Mesendoderm (in vitro differentiated cells): ENCODE data around the gene CLDN2.

ENCODE experiments used
- DNase-seq: peaks from one replicate; pipeline ENCODE4 v3.0.0; 2013
- H2AK5ac ChIP-seq: 2 replicates; pipeline ENCODE4 v1.6.1; 2013; ENCODE audit warnings: low read length, inconsistent platforms
- H2BK120ac ChIP-seq: 2 replicates; pipeline ENCODE4 v1.6.1; 2013; ENCODE audit warnings: low read depth, mild to moderate bottlenecking, low read length, moderate library complexity, mixed read lengths
- H2BK15ac ChIP-seq: replicated peaks from 2 replicates; pipeline ENCODE4 v1.6.1; 2013; ENCODE audit warnings: low read depth, mild to moderate bottlenecking, moderate library complexity
- H2BK5ac ChIP-seq: 2 replicates; pipeline ENCODE4 v1.6.1; 2013; ENCODE audit warnings: low read length, inconsistent platforms
- H3K18ac ChIP-seq: 2 replicates; pipeline ENCODE4 v1.6.1; 2013; ENCODE audit warnings: mild to moderate bottlenecking, low read length, mixed read lengths
- H3K23ac ChIP-seq: one replicate; pipeline ENCODE4 v1.6.1; 2013; ENCODE audit warnings: low read length
- H3K27ac ChIP-seq: 2 replicates; pipeline ENCODE4 v1.5.1; 2013; ENCODE audit warnings: low read depth, mild to moderate bottlenecking, inconsistent platforms, low read length, moderate library complexity
- H3K27me3 ChIP-seq: 2 replicates; pipeline ENCODE4 v1.6.1; 2013; ENCODE audit warnings: low read length, control low read depth, mild to moderate bottlenecking, inconsistent platforms; ENCODE audit not compliant: insufficient read depth, poor library complexity
- H3K36me3 ChIP-seq: 2 replicates; pipeline ENCODE4 v1.6.1; 2013; ENCODE audit warnings: low read length, inconsistent platforms; ENCODE audit not compliant: control insufficient read depth, insufficient read depth
- H3K4ac ChIP-seq: one replicate; pipeline ENCODE4 v1.6.1; 2013; ENCODE audit warnings: low read depth, mild to moderate bottlenecking, low read length, moderate library complexity
- H3K4me1 ChIP-seq: 2 replicates; pipeline ENCODE4 v1.6.1; 2013; ENCODE audit warnings: low read depth, low read length, inconsistent platforms; ENCODE audit not compliant: control insufficient read depth
- H3K4me2 ChIP-seq: 2 replicates; pipeline ENCODE4 v1.6.1; 2013; ENCODE audit warnings: low read length
- H3K4me3 ChIP-seq: 2 replicates; pipeline ENCODE4 v1.5.1; 2013; ENCODE audit warnings: mild to moderate bottlenecking, low read length
- H3K56ac ChIP-seq: one replicate; pipeline ENCODE4 v1.6.1; 2013; ENCODE audit warnings: low read length
- H3K79me1 ChIP-seq: 2 replicates; pipeline ENCODE4 v1.6.1; 2013; ENCODE audit warnings: low read length, inconsistent platforms
- H3K79me2 ChIP-seq: 2 replicates; pipeline ENCODE4 v1.6.1; 2013; ENCODE audit warnings: mild to moderate bottlenecking, low read length; ENCODE audit not compliant: control insufficient read depth, insufficient read depth
- H3K9ac ChIP-seq: 2 replicates; pipeline ENCODE4 v1.6.1; 2013; ENCODE audit warnings: low read length, inconsistent platforms
- H4K5ac ChIP-seq: one replicate; pipeline ENCODE4 v1.6.1; 2013; ENCODE audit warnings: low read length
- H4K8ac ChIP-seq: one replicate; pipeline ENCODE4 v1.6.1; 2013; ENCODE audit warnings: low read depth, mild to moderate bottlenecking, control low read depth, low read length, moderate library complexity
- WGBS: extraction: QIAGEN DNeasy Blood & Tissue Kit; methylation state at CpG from one replicate; pipeline ENCODE4 v1.1.7; 2013; ENCODE audit warnings: low lambda C conversion rate, missing lambda C conversion rate; ENCODE audit not compliant: insufficient coverage; ENCODE audit errors: extremely low coverage; 5-methylcytosine and 5-hydroxymethylcytosine counted together

The CLDN2 gene

DNA sequence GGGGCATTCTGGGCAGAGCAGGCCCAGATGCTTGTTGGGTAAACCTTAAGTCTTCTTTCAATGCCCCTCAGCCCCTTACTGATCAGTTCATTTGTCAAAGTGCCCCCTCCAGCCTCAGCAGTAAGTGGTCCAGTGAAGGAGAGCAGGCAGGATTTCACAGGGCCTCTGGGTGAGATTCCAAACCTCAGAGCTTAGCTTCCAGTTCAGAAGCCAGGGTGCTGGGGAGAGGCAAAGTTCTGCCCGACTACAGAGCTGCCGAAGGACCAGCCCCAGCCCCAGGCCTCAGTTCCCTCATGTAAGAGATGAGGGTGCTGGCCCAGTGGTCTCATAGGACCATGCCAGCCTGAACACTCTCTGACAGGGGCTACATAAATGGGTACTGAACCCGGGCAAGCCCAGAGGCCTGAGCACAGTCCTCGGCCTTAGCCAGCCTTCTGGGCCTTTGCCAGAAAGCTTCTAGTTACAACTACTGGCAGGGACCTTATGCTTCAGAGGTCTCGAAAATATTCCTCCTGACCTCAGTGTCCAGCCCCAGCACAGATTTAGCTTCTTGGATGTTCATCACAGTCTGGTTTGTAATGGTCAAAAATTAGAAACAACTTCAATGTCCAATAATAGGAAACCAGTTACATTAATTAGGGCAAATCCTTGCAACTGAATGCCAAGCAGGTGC is 16.2 kb upstream of the CLDN2 start:
- Histone ChIP-seq H2BK120ac (peak overlapping the region; percentile 6), H2BK15ac (no peak overlapping the region), H3K4me1 (no peaks in the 10 kb centered on the region), H3K4ac (no peak overlapping the region), H3K36me3 (no peaks in the 10 kb centered on the region), H3K79me2 (no peaks in the 10 kb centered on the region), H4K8ac (no peak overlapping the region), H3K79me1 (no peaks in the 10 kb centered on the region), H2AK5ac (no peak overlapping the region), H3K27ac (no peak overlapping the region), H3K4me3 (no peak overlapping the region), H2BK5ac (no peak overlapping the region), H3K23ac (no peak overlapping the region), H3K18ac (no peak overlapping the region), H3K27me3 (no peaks in the 10 kb centered on the region), H3K56ac (no peak overlapping the region), H3K9ac (no peak overlapping the region), H3K4me2 (no peak overlapping the region), H4K5ac (no peak overlapping the region)
- DNase-seq, result no peak
- WGBS, result no CpG with 5 or more reads among the region's 5 CpGs

DNA sequence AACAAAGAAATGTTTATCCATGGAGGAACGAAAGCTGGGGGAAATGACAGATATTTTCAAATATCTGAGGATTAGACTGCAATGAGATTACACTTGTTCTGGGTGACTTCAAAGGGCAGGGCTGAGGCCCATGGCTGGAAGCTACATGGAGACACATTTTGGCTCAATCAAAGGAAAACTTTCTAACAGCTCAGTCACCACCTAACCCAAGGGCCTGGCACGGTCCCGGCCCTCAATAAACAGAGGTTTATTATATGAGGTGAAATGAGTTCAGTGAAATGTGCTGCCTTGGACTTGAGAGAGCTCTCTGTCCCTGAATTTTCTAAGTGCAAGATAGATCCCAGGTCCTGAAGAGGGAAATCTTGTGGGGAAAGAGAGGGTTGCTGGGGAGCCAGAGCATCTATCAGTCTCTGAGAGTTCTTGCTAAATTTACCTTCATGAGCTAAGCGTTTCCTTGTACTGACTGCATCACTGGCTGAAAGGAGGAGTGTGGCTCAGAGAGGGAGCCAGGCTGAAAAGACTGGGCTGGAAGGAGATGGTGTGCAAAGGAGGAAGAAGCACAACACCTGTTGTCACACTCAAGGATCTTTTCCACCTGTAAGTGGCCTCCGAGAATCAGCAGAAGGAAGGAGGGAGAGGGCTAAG is 15.0 kb upstream of the CLDN2 start:
- Histone ChIP-seq H3K36me3 (no peaks in the 10 kb centered on the region), H3K27ac (no peak overlapping the region), H3K9ac (no peak overlapping the region), H3K4me2 (no peak overlapping the region), H3K79me2 (no peaks in the 10 kb centered on the region), H2BK15ac (no peak overlapping the region), H3K56ac (no peak overlapping the region), H4K8ac (no peak overlapping the region), H3K79me1 (no peaks in the 10 kb centered on the region), H2BK5ac (no peak overlapping the region), H4K5ac (no peak overlapping the region), H2BK120ac (no peak overlapping the region), H3K4me1 (no peaks in the 10 kb centered on the region), H3K4me3 (no peak overlapping the region), H3K18ac (no peak overlapping the region), H3K27me3 (no peaks in the 10 kb centered on the region), H2AK5ac (no peak overlapping the region), H3K4ac (no peak overlapping the region), H3K23ac (no peak overlapping the region)
- no peak for DNase-seq
- WGBS, result no CpG with 5 or more reads among the region's 5 CpGs

GRCh38 chrX:106906361-106906760 is 13.8 kb upstream of the CLDN2 start:
- Histone ChIP-seq H3K56ac (no peak overlapping the region), H3K23ac (no peak overlapping the region), H4K5ac (no peak overlapping the region), H3K27ac (no peak overlapping the region), H2BK5ac (no peak overlapping the region), H3K9ac (no peak overlapping the region), H3K27me3 (no peaks in the 10 kb centered on the region), H3K36me3 (no peaks in the 10 kb centered on the region), H3K4me3 (no peak overlapping the region), H2BK15ac (no peak overlapping the region), H3K4me2 (no peak overlapping the region), H3K79me2 (no peaks in the 10 kb centered on the region), H4K8ac (no peak overlapping the region), H3K4ac (no peak overlapping the region), H3K79me1 (no peaks in the 10 kb centered on the region), H3K4me1 (no peaks in the 10 kb centered on the region), H2AK5ac (no peak overlapping the region), H3K18ac (no peak overlapping the region), H2BK120ac (no peak overlapping the region)
- no peak for DNase-seq
- no CpG with 5 or more reads among the region's 6 CpGs for WGBS

DNA sequence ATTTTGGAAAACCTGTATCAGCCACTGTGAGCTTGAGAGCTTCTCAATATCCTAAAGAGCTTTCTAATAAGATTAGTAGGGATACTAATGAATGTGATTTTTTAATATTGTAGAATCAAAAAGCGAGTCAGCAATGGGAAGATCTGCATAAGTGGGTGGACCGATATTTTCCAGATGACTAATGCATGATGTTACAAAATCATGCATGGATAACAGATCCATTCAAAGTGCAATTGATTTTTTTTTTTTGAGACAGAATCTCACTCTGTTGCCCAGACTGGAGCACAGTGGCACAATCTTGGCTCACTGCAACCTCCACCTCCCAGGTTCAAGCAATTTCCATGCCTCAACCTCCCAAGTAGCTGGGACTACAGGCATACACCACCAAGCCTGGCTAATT is 7.3 kb upstream of the CLDN2 start:
- H3K56ac ChIP-seq, result no peak overlapping the region
- WGBS, result no CpG with 5 or more reads among the region's 2 CpGs

DNA sequence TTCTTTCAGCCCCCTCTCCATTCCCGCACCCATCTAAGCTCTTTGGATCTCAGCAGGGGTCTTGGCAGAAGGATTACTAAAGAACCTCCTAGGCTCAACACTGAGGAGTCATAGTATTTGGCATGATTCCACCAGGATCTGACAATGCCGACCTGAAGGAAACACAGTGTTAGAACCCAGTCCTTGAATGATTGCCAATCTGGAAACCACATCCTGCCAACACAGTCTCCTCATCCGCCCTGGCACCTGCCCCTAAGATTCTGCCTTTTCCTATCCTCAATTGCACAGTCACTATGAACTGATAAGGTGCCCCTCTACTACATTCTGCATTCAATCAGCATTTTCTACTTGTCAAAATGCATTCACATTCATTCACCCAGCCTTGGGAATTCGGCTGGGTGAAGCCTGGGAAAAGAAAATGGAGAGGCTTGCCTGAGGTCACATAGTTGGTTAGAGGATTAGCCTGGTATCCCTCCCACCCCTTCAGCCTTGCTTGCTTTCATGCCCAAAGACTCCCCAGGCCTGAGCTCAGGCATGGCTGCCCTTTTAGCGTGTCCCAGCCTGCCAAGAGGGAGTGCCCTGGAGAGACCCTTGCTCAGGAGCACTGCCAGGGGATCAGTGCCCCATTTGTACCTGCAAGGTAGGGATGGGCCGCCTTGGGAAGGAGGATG is 2.2 kb upstream of the CLDN2 start:
- no peak overlapping the region for H3K4me3 ChIP-seq
- no peak overlapping the region for H2AK5ac ChIP-seq
- H3K27ac ChIP-seq, result no peak overlapping the region
- H2BK120ac ChIP-seq, result no peak overlapping the region
- no peak overlapping the region for H3K4me2 ChIP-seq
- no peak overlapping the region for H2BK5ac ChIP-seq
- no peaks in the 10 kb centered on the region for H3K27me3 ChIP-seq
- no peaks in the 10 kb centered on the region for H3K4me1 ChIP-seq
- no peak overlapping the region for H3K56ac ChIP-seq
- no peaks in the 10 kb centered on the region for H3K36me3 ChIP-seq
- DNase-seq, result no peak
- no peak overlapping the region for H3K9ac ChIP-seq
- no peak overlapping the region for H3K18ac ChIP-seq
- H3K4ac ChIP-seq, result no peak overlapping the region
- no CpG with 5 or more reads among the region's 6 CpGs for WGBS
- H3K79me1 ChIP-seq, result no peaks in the 10 kb centered on the region
- no peak overlapping the region for H4K5ac ChIP-seq
- H3K23ac ChIP-seq, result no peak overlapping the region
- no peak overlapping the region for H2BK15ac ChIP-seq
- no peaks in the 10 kb centered on the region for H3K79me2 ChIP-seq
- H4K8ac ChIP-seq, result no peak overlapping the region

More for the DNA sequence above, 7.3 kb upstream of the CLDN2 start:
- Histone ChIP-seq H3K18ac (no peak overlapping the region), H3K4me1 (no peaks in the 10 kb centered on the region), H4K5ac (no peak overlapping the region), H3K27ac (no peak overlapping the region), H3K4me3 (no peak overlapping the region), H2BK120ac (no peak overlapping the region), H3K9ac (no peak overlapping the region), H3K79me2 (no peaks in the 10 kb centered on the region), H3K23ac (no peak overlapping the region), H3K36me3 (no peaks in the 10 kb centered on the region), H2AK5ac (no peak overlapping the region), H2BK5ac (no peak overlapping the region), H4K8ac (no peak overlapping the region), H3K4me2 (no peak overlapping the region), H2BK15ac (no peak overlapping the region), H3K4ac (no peak overlapping the region), H3K27me3 (no peaks in the 10 kb centered on the region), H3K79me1 (no peaks in the 10 kb centered on the region)
- no peak for DNase-seq
